Measurements from ENCODE around the gene FAM25G.

Gene FAM25G

GRCh38 chr10:47438857-47439474, 52.5 kb downstream of the FAM25G start:
- H3K27ac ChIP-seq = no peak overlapping the region
- no peak overlapping the region for H3K4me3 ChIP-seq
- TF ChIP-seq, protein P1, sequence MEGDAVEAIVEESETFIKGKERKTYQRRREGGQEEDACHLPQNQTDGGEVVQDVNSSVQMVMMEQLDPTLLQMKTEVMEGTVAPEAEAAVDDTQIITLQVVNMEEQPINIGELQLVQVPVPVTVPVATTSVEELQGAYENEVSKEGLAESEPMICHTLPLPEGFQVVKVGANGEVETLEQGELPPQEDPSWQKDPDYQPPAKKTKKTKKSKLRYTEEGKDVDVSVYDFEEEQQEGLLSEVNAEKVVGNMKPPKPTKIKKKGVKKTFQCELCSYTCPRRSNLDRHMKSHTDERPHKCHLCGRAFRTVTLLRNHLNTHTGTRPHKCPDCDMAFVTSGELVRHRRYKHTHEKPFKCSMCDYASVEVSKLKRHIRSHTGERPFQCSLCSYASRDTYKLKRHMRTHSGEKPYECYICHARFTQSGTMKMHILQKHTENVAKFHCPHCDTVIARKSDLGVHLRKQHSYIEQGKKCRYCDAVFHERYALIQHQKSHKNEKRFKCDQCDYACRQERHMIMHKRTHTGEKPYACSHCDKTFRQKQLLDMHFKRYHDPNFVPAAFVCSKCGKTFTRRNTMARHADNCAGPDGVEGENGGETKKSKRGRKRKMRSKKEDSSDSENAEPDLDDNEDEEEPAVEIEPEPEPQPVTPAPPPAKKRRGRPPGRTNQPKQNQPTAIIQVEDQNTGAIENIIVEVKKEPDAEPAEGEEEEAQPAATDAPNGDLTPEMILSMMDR (IDR thresholded peaks at IDR 0.05) = no peak
- DNase-seq (ENCODE audit: low spot score) = no peak

Data from coronary artery (tissue), 2 donors.